HuH-7.5 (cell line): ENCODE measurements around the gene MEST.
"Not testable (repeated sequence)": the region's sequence is repeated elsewhere in the genome, so short reads cannot be mapped to it uniquely, and the experiment has no call there.

Source experiments
- DNase-seq: peaks from one replicate; pipeline ENCODE4 v3.0.0; 2011; ENCODE audit warnings: low spot score

Gene MEST

DNA sequence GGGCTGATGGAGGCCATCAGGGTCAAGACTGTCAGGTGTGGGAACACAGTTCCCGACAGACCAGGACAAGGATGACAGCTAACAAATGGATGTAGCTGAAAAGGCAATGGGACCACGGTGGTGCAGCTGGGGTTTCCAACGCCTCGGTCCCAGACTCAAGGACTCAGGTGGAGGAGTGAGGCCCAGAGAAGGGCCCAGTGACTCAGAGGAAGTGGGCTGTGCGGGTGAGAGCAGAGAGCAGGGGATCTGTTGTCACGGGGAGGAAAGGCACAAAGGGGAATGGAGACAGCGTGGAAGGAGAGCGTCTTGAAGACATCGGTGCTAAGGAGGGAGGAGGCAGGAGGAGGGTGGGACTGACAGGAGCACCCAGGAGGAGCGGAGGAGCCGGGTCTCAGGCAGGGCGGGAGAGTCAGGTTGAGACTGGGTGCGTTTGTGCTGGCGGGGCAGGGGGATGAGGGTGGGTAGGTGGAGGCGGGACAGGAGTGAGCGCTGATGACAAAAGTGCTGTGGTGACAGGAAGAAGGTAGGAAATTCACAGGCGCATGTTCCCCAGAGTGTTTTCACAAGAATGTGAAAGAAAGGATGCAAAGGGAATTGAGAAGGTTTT lies 31.7 kb downstream of the MEST start:
- DNase-seq = not testable (repeated sequence)

DNA sequence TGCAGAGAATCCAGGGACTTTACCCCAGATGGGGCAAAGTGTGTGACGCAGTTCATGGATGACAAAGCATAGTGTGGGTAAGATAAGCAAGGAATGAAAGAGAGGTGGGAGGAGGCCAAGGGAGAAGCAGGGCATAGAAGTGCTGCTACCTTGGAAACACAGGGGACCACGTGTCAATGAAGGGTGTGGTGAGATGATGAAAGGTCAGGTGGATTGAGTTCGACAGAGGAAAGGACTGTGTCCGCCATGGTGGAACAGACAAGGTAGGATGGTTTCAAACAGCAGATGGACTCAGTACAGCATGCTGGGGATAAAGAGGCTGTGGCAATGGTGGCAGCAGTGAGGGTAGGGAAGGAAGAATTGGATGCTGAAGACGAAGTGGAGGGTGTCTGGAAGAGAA lies 32.7 kb downstream of the MEST start:
- DNase-seq = no peak

DNA sequence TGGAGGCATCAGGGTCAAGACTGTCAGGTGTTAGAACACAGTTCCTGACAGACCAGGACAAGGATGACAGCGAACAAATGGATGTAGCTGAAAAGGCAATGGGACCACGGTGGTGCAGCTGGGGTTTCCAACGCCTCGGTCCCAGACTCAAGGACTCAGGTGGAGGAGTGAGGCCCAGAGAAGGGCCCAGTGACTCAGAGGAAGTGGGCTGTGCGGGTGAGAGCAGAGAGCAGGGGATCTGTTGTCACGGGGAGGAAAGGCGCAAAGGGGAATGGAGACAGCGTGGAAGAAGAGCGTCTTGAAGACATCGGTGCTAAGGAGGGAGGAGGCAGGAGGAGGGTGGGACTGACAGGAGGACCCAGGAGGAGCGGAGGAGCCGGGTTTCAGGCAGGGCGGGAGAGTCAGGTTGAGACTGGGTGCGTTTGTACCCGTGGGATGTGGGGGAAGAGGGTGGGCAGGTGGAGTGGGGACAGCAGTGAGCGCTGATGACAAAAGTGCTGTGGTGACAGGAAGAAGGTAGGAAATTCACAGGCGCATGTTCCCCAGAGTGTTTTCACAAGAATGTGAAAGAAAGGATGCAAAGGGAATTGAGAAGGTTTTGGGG lies 36.0 kb downstream of the MEST start:
- not testable (repeated sequence) for DNase-seq

DNA sequence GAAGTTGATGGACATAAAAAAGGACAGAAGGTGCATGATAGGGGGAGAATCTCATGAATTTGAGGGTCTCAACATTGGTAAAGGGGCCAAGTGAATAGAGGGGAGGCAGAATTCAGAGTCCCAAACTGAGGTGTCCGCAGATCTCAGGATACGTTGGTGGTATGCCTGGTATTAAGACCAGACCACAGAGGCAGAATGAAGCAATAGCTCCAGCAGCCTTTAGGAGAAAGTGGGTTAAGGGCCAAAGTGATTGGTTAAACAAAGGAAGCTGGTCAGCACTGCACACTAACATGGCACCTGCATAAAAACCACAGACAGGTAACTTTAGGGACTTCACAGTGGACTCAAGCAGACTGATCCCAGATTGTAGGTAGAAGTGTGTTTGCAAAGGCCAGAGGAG lies 37.5 kb downstream of the MEST start:
- DNase-seq = no peak

DNA sequence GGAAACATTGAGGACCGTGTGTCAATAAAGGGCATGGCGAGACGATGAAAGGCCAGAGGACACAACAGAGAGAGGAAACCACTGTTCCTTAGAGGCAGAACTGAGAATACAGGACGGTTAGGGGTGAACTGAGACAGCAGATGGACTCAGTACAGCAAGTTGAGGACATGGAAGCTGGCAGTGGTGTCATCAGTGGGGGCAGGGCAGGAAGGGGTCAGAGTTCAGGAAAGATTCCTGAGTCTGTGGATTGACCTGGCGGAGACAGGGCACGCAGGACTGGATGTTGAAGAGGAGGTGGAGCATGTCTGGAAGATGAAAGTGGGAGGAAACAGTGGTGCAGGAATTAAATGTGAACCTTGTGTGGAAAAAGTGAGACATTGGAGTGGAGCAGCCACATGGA lies 46.0 kb downstream of the MEST start:
- DNase-seq = not testable (repeated sequence)

DNA sequence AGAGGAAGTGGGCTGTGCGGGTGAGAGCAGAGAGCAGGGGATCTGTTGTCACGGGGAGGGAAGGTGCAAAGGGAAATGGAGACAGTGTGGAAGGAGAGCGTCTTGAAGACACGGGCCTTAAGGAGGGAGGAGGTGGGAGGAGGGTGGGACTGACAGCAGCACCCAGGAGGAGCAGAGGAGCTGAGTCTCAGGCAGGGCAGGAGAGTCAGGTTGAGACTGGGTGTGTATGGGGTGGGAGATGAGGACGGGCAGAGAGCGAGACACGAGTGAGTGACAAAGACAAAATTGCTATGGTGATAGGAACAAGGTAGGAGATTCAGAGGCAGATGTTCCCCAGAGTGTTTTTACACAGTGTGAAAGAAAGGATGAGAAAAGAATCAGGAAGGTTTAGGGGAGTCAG lies 49.4 kb downstream of the MEST start:
- not testable (repeated sequence) for DNase-seq

DNA sequence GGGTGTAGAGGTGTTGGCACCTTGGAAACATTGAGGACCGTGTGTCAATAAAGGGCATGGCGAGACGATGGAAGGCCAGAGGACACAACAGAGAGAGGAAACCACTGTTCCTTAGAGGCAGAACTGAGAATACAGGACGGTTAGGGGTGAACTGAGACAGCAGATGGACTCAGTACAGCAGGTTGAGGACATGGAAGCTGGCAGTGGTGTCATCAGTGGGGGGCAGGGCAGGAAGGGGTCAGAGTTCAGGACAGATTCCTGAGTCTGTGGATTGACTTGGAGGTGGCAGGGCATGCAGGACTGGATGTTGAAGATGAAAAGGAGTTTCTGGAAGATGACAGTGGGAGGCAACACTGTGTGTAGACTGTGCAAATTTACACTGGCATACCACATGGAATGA lies 50.4 kb downstream of the MEST start:
- not testable (repeated sequence) for DNase-seq

DNA sequence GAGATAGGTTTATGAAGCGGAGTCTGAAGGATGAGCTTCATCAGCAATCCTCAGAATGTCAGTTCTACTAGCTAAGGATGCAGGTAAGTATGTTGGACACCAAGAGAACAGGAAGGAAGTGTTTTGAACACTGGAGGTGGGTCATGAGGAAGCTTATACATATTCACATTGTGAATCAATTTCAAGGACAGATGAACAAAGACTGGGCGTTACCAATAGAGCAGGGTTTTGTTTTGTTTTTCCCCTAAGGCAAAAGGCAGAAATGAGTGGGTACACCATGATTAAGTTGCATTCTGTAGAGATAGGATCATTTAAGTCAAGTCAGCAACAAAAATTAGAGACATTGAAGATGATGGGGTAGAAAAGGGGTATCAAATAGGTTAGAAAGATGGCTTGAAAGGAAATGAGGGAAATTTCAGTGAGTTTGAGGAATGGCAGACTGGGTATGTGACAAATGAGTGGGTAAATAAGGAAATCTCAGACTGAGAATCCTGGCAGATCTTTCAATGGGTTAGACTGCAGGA lies 51.7 kb downstream of the MEST start:
- DNase-seq = no peak

DNA sequence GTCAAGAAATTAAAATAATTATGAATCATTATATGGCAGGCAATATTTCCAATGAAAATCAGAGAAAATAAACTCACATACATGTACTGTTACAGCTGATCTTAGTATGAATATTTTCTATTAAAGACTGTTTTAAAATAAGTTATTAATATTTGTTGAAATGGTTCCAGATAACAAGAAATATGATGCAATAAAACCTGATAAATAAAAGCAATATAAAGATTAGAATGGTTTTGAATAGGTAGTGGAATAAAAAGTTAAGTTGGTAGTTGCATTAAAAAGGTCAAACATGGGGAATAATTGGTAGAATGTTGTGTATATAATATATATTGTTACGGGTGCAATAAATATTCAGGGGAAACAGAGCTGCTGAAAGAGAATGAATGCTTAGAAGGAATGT lies 52.5 kb downstream of the MEST start:
- DNase-seq = no peak

DNA sequence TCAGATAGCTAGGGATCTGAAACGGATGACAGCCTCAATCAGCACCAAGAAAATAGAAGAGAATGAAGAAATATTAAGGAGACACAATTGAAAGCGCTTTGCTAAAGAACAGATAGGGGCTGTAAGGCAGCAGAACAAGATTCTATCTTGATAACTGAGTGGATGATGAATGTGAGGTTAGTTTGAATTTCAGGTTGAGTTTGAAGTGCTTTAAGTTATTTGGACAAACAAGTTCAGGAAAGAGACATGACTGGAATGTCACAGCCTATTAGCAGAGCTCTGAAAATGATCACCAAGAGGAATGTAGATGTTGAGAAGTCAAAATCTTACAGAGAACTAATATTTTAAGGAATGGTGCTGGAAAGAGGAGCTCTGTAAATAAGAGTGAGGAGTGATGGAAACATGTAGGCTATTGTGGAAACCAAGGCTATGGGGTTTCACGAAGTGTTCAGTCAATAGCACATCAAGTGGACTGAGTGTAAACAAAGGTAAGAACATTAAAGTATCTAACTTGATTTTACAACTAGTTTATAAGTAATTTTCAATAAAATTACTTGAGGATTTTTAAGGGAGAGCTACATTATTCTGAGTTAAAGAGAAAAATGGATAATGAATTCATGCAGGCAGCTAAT lies 61.6 kb downstream of the MEST start:
- no peak for DNase-seq

DNA sequence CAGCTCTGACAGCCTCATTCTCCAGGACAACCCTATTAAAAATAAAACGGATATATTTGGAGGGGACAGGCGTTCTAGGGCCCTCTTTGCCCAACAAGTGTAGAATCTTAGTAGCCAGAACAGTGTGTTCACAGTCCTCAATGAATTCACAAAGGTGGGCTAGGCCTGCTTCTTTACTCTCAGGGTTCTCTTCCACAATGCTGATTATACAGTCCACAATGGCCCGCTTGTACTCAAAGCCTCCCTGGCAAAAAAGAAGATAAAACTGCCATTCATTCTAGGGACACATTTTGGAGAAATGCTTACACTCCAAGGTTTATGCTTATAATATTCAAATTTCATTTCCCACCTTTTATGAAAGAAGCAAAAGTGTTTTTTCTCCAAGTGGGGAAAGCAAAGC lies 62.6 kb downstream of the MEST start:
- no peak for DNase-seq
